SK-N-SH (cell line): ENCODE measurements around the gene NPDC1. TPM values are rescaled to one million over a fixed set of nuclear protein-coding genes. Genes with fewer than 3 reads are reported as not detected.

Source experiments
- CTCF ChIA-PET: fragments of 300-600, 350-600 bp; formaldehyde crosslinking; extraction: SDS; loops from one replicate; lab custom pipeline; 2021; lab: Yijun Ruan, JAX
- POLR2A ChIA-PET: fragments of 350-600 bp; sonication (Branson Sonifier 250); formaldehyde crosslinking; extraction: SDS; loops from one replicate; lab custom pipeline; 2020; ENCODE audit warnings: antibody characterized with exemption, inconsistent platforms; lab: Yijun Ruan, JAX
- DNase-seq: peaks from one replicate; pipeline ENCODE4 v3.0.0; 2012
- H2AFZ ChIP-seq: fragments of 200-600 bp; sonication (generic); 2 replicates; pipeline ENCODE4 v1.8.1; 2016; ENCODE audit warnings: antibody characterized with exemption, mild to moderate bottlenecking, low read depth
- H3F3A ChIP-seq: fragments of 200-600 bp; sonication (generic); replicated peaks from 2 replicates; pipeline ENCODE3; 2016; ENCODE audit warnings: antibody characterized with exemption, mild to moderate bottlenecking; ENCODE audit not compliant: insufficient read depth
- H3K27ac ChIP-seq, 2 experiments: fragments of 200-500 bp in 1 of 2; fragments of 200-600 bp in 1 of 2; sonication (Bioruptor generic) in 1 of 2; sonication (generic), shearing (Covaris generic) in 1 of 2; 2 replicates each; pipeline versions ENCODE4 v1.5.1 to v1.6.1; 2014 to 2016; ENCODE audit warnings: low read depth in 2 of 2, inconsistent platforms in 1 of 2, low read length in 1 of 2, mild to moderate bottlenecking in 1 of 2, mixed read lengths in 1 of 2
- H3K27me3 ChIP-seq: fragments of 200-600 bp; sonication (generic), shearing (Covaris generic); 2 replicates; pipeline ENCODE4 v1.6.1; 2016; ENCODE audit warnings: mixed run types; ENCODE audit not compliant: insufficient read depth
- H3K36me3 ChIP-seq, 2 experiments: fragments of 200-500 bp in 1 of 2; fragments of 200-600 bp in 1 of 2; sonication (Bioruptor generic) in 1 of 2; sonication (generic) in 1 of 2; replicated peaks in 1 of 2; 2 replicates each; pipeline versions ENCODE3 to v1.5.1; 2014 to 2016; ENCODE audit warnings: low read length in 1 of 2, mild to moderate bottlenecking in 1 of 2; ENCODE audit not compliant: insufficient read depth in 2 of 2, control insufficient read depth in 1 of 2
- H3K4me1 ChIP-seq, 2 experiments: fragments of 200-500 bp in 1 of 2; fragments of 200-600 bp in 1 of 2; sonication (Bioruptor generic) in 1 of 2; sonication (generic), shearing (Covaris generic) in 1 of 2; 2 replicates each; pipeline versions ENCODE4 v1.5.1 to v1.6.1; 2014 to 2016; ENCODE audit warnings: low read depth in 1 of 2, low read length in 1 of 2, mixed run types in 1 of 2; ENCODE audit not compliant: insufficient read depth in 2 of 2, control insufficient read depth in 1 of 2
- H3K4me2 ChIP-seq: fragments of 200-600 bp; sonication (generic), shearing (Covaris generic); 2 replicates; pipeline ENCODE4 v1.6.1; 2017; ENCODE audit warnings: mixed run types
- H3K4me3 ChIP-seq, 2 experiments: fragments of 200-500 bp in 1 of 2; fragments of 200-600 bp in 1 of 2; sonication (Bioruptor generic) in 1 of 2; sonication (generic), shearing (Covaris generic) in 1 of 2; 2 replicates each; pipeline versions ENCODE4 v1.5.1 to v1.8.1; 2014 to 2016; ENCODE audit warnings: low read depth in 2 of 2, inconsistent platforms in 1 of 2, low read length in 1 of 2, mild to moderate bottlenecking in 1 of 2, mixed read lengths in 1 of 2, moderate library complexity in 1 of 2
- H3K79me2 ChIP-seq: fragments of 200-600 bp; sonication (generic); 2 replicates; pipeline ENCODE4 v1.8.1; 2017; ENCODE audit warnings: mild to moderate bottlenecking; ENCODE audit not compliant: insufficient read depth
- H3K9ac ChIP-seq: fragments of 200-600 bp; sonication (generic); 2 replicates; pipeline ENCODE4 v1.6.1; 2017; ENCODE audit warnings: mixed run types
- H3K9me2 ChIP-seq: fragments of 200-600 bp; sonication (generic); 2 replicates; pipeline ENCODE4 v1.6.1; 2017; ENCODE audit warnings: mixed run types
- H3K9me3 ChIP-seq: fragments of 200-600 bp; sonication (generic); 2 replicates; pipeline ENCODE4 v1.6.1; 2017; ENCODE audit warnings: mixed run types, mild to moderate bottlenecking, moderate library complexity
- H4K20me1 ChIP-seq: fragments of 200-600 bp; sonication (generic); 2 replicates; pipeline ENCODE4 v1.6.1; 2017; ENCODE audit warnings: mild to moderate bottlenecking, mixed run types; ENCODE audit not compliant: insufficient read depth
- CHD2 ChIP-seq: fragments of 150-350 bp; IDR thresholded peaks from 2 replicates; pipeline ENCODE4 v1.6.1; 2018; ENCODE audit warnings: low read length; ENCODE audit not compliant: partially characterized antibody
- ELF1 ChIP-seq: IDR thresholded peaks from 2 replicates; pipeline ENCODE4 v1.4.0; 2012
- EP300 ChIP-seq, 2 experiments: IDR thresholded peaks; 2 replicates each; pipeline versions ENCODE4 v1.4.0 to v1.6.1; 2012; ENCODE audit warnings: borderline replicate concordance in 1 of 2, low read depth in 1 of 2, low read length in 1 of 2
- FOSL2 ChIP-seq: IDR thresholded peaks from 2 replicates; pipeline ENCODE4 v1.4.0; 2012; ENCODE audit warnings: low read depth, mild to moderate bottlenecking, moderate library complexity, borderline replicate concordance
- GABPA ChIP-seq: IDR thresholded peaks from 2 replicates; pipeline ENCODE4 v1.4.0; 2012; ENCODE audit warnings: low read depth, mild to moderate bottlenecking
- JUND ChIP-seq: IDR thresholded peaks from 2 replicates; pipeline ENCODE4 v1.4.0; 2012
- MEF2A ChIP-seq: IDR thresholded peaks from 2 replicates; pipeline ENCODE4 v1.4.0; 2012; ENCODE audit warnings: low read depth, borderline replicate concordance
- MXI1 ChIP-seq: IDR thresholded peaks from 2 replicates; pipeline ENCODE4 v1.6.1; 2012; ENCODE audit warnings: mild to moderate bottlenecking, low read depth, low read length, improper control_type of control experiment
- NFIC ChIP-seq: IDR thresholded peaks from 2 replicates; pipeline ENCODE4 v1.4.0; 2012; ENCODE audit warnings: borderline replicate concordance
- RCOR1 ChIP-seq: fragments of 150-350 bp; IDR thresholded peaks from 2 replicates; pipeline ENCODE4 v1.6.1; 2017; ENCODE audit warnings: antibody characterized with exemption, low read length
- RFX5 ChIP-seq: IDR thresholded peaks from 2 replicates; pipeline ENCODE4 v1.6.1; 2012; ENCODE audit warnings: mild to moderate bottlenecking, improper control_type of control experiment, low read length
- RXRA ChIP-seq: IDR thresholded peaks from 2 replicates; pipeline ENCODE4 v1.4.0; 2012; ENCODE audit warnings: low read depth, mild to moderate bottlenecking, borderline replicate concordance
- SIN3A ChIP-seq: IDR thresholded peaks from 2 replicates; pipeline ENCODE4 v1.6.1; 2012; ENCODE audit warnings: low read depth, mild to moderate bottlenecking, low read length, moderate library complexity, borderline replicate concordance
- TAF1 ChIP-seq: IDR thresholded peaks from 2 replicates; pipeline ENCODE4 v1.6.1; 2012; ENCODE audit warnings: low read depth, mild to moderate bottlenecking, low read length, moderate library complexity, borderline replicate concordance
- TCF12 ChIP-seq: IDR thresholded peaks from 2 replicates; pipeline ENCODE4 v1.4.0; 2012
- TEAD4 ChIP-seq: IDR thresholded peaks from 2 replicates; pipeline ENCODE4 v1.4.0; 2012; ENCODE audit warnings: mild to moderate bottlenecking, borderline replicate concordance; ENCODE audit not compliant: insufficient read depth
- YY1 ChIP-seq: IDR thresholded peaks from 2 replicates; pipeline ENCODE4 v1.4.0; 2012; ENCODE audit warnings: low read depth, mild to moderate bottlenecking
- WGBS: methylation state at CpG from one replicate; pipeline ENCODE4 v1.1.6; 2017; ENCODE audit warnings: low lambda C conversion rate; 5-methylcytosine and 5-hydroxymethylcytosine counted together
- polyA plus RNA-seq, 3 experiments: library from polyadenylated mRNA; depleted of rRNA; stranded (reverse); fragments of >200 nt; gene quantifications; 2 replicates each; pipeline ENCODE4 v1.2.3, GENCODE V29; 2012
- TF ChIP-seq, protein P1 (sequence below): fragments of 150-350 bp; IDR thresholded peaks from 2 replicates; pipeline ENCODE4 v1.6.1; 2016; ENCODE audit warnings: mild to moderate bottlenecking, low read depth, low read length
- TF ChIP-seq, protein P2 (sequence below): IDR thresholded peaks from 2 replicates; pipeline ENCODE4 v1.6.1; 2012; ENCODE audit warnings: mild to moderate bottlenecking, low read depth, low read length, moderate library complexity
- TF ChIP-seq, protein P3 (sequence below): fragments of 200-600 bp; sonication (generic); IDR thresholded peaks from 2 replicates; pipeline ENCODE4 v1.6.1; 2017; ENCODE audit warnings: antibody characterized with exemption, mild to moderate bottlenecking, moderate library complexity
- TF ChIP-seq, protein P4 (sequence below): IDR thresholded peaks from 2 replicates; pipeline ENCODE4 v1.4.0; 2012; ENCODE audit warnings: low read depth, borderline replicate concordance
- TF ChIP-seq, protein P5 (sequence below): IDR thresholded peaks from 2 replicates; pipeline ENCODE4; 2012

The NPDC1 gene
- polyA plus RNA-seq, 1 of the 3 experiments (the other 2 are of a cell fraction): 48.1 TPM

DNA sequence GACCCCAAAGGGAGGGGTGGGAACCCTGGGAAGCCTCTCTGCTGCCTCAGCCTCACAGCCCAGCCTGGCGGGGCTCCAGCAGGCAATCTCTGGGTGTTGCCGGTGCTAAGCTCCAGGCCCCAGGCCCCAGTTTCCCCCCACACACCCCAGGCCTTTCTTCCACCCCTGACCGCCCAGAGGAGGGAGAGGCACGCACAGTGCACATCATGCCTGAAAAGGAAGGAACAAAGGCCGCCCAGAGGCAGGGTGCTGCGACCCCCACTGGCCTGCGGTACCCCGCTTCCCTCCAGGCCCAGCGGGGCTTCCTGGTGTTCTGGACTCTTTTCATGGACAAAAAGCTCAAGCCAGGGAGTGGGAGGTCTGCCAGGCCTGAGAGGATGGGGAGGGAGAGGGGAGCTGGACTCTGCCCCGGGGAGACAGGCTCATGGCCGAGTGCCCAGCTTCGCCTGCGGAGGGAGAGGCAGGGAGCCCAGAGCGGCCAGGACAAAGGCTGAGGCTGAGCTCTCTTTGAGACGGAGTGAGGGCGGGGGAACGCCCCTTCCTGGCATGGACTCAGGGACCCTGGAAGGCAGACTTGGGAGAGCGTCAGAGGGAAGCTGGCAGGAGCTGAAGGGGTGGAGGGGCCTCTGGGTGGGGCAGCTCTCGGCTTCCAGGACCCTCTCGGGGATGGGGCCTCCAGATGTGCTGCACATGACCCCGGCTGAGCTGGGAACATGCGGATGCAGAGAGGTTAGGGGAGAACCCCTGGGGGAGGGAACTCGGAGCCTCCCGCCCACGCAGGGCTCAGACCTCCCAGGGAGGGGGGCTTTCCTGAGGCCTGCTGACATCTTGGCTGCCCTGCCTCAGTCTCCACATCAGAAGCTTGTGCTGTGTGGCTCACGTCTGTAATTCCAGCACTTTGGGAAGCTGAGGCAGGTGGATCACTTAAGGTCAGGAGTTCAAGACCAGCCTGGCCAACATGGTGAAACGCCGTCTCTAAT lies 9.7 kb upstream of the NPDC1 start:
- no peaks in the 10 kb centered on the region for H3K79me2 ChIP-seq
- H3K4me1 ChIP-seq: peaks cover 0 to 29% of the 10 kb centered on the region in 2 experiments; a peak in 2 of 4 replicates
- H3K9ac ChIP-seq: no peak overlapping the region
- no peaks in the 10 kb centered on the region for H3F3A ChIP-seq
- 32% methylated on average over 19 of the region's 28 CpGs for WGBS
- no peaks in the 10 kb centered on the region for H3K27me3 ChIP-seq
- H4K20me1 ChIP-seq: no peaks in the 10 kb centered on the region
- ChIA-PET CTCF (interaction anchor here (0.9 to 19.8 kb wide), 12 partner anchors 9 to 268 kb away, joined by 3 to 803 read pairs (median 7); partner anchors contain the start of genes NPDC1, RNF224, SAPCD2 and UAP1L1), POLR2A (interaction anchor here (0.6 to 1.8 kb wide), 16 partner anchors 8 to 247 kb away, joined by 3 to 17 read pairs (median 6); partner anchors contain the start of genes CLIC3, DPP7, GRIN1 and NPDC1)
- no peak overlapping the region for H3K4me3 ChIP-seq
- H3K36me3 ChIP-seq: no peaks in the 10 kb centered on the region
- peak; percentile 94 for DNase-seq
- H3K9me3 ChIP-seq: no peaks in the 10 kb centered on the region
- H3K4me2 ChIP-seq: peak overlapping the region; percentile 71; the same call in 1 of the 2 replicates
- peak overlapping the region; percentile 32 to 96; a peak in 3 of 4 replicates for H3K27ac ChIP-seq
- H2AFZ ChIP-seq: no peak overlapping the region
- H3K9me2 ChIP-seq: no peaks in the 10 kb centered on the region
- TF ChIP-seq JUND (no peak), ELF1 (no peak), NFIC (peak; percentile 59), CHD2 (peak; percentile 35), YY1 (no peak), EP300 (IDR thresholded peaks at IDR 0.05; ENCODE audit: borderline replicate concordance in 1 of 2, low read depth in 1 of 2, low read length in 1 of 2) (peak in 1 of 2 experiments; percentile 66; a peak in 2 of 4 replicates), RCOR1 (peak; percentile 10; the same call in 1 of the 2 replicates), FOSL2 (no peak), RXRA (no peak), TEAD4 (no peak), MXI1 (peak; percentile 76), TCF12 (no peak), MEF2A (no peak), RFX5 (no peak), SIN3A (no peak), TAF1 (0 out of 2 replicates have a peak, but pooled peaks have one; percentile 20), GABPA (no peak)
- TF ChIP-seq, protein P1, sequence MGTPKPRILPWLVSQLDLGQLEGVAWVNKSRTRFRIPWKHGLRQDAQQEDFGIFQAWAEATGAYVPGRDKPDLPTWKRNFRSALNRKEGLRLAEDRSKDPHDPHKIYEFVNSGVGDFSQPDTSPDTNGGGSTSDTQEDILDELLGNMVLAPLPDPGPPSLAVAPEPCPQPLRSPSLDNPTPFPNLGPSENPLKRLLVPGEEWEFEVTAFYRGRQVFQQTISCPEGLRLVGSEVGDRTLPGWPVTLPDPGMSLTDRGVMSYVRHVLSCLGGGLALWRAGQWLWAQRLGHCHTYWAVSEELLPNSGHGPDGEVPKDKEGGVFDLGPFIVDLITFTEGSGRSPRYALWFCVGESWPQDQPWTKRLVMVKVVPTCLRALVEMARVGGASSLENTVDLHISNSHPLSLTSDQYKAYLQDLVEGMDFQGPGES: no peak
- TF ChIP-seq, protein P2, sequence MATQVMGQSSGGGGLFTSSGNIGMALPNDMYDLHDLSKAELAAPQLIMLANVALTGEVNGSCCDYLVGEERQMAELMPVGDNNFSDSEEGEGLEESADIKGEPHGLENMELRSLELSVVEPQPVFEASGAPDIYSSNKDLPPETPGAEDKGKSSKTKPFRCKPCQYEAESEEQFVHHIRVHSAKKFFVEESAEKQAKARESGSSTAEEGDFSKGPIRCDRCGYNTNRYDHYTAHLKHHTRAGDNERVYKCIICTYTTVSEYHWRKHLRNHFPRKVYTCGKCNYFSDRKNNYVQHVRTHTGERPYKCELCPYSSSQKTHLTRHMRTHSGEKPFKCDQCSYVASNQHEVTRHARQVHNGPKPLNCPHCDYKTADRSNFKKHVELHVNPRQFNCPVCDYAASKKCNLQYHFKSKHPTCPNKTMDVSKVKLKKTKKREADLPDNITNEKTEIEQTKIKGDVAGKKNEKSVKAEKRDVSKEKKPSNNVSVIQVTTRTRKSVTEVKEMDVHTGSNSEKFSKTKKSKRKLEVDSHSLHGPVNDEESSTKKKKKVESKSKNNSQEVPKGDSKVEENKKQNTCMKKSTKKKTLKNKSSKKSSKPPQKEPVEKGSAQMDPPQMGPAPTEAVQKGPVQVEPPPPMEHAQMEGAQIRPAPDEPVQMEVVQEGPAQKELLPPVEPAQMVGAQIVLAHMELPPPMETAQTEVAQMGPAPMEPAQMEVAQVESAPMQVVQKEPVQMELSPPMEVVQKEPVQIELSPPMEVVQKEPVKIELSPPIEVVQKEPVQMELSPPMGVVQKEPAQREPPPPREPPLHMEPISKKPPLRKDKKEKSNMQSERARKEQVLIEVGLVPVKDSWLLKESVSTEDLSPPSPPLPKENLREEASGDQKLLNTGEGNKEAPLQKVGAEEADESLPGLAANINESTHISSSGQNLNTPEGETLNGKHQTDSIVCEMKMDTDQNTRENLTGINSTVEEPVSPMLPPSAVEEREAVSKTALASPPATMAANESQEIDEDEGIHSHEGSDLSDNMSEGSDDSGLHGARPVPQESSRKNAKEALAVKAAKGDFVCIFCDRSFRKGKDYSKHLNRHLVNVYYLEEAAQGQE: no peak
- TF ChIP-seq, protein P3, sequence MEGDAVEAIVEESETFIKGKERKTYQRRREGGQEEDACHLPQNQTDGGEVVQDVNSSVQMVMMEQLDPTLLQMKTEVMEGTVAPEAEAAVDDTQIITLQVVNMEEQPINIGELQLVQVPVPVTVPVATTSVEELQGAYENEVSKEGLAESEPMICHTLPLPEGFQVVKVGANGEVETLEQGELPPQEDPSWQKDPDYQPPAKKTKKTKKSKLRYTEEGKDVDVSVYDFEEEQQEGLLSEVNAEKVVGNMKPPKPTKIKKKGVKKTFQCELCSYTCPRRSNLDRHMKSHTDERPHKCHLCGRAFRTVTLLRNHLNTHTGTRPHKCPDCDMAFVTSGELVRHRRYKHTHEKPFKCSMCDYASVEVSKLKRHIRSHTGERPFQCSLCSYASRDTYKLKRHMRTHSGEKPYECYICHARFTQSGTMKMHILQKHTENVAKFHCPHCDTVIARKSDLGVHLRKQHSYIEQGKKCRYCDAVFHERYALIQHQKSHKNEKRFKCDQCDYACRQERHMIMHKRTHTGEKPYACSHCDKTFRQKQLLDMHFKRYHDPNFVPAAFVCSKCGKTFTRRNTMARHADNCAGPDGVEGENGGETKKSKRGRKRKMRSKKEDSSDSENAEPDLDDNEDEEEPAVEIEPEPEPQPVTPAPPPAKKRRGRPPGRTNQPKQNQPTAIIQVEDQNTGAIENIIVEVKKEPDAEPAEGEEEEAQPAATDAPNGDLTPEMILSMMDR: no peak
- TF ChIP-seq, protein P4, sequence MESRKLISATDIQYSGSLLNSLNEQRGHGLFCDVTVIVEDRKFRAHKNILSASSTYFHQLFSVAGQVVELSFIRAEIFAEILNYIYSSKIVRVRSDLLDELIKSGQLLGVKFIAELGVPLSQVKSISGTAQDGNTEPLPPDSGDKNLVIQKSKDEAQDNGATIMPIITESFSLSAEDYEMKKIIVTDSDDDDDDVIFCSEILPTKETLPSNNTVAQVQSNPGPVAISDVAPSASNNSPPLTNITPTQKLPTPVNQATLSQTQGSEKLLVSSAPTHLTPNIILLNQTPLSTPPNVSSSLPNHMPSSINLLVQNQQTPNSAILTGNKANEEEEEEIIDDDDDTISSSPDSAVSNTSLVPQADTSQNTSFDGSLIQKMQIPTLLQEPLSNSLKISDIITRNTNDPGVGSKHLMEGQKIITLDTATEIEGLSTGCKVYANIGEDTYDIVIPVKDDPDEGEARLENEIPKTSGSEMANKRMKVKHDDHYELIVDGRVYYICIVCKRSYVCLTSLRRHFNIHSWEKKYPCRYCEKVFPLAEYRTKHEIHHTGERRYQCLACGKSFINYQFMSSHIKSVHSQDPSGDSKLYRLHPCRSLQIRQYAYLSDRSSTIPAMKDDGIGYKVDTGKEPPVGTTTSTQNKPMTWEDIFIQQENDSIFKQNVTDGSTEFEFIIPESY: no peak
- TF ChIP-seq, protein P5, sequence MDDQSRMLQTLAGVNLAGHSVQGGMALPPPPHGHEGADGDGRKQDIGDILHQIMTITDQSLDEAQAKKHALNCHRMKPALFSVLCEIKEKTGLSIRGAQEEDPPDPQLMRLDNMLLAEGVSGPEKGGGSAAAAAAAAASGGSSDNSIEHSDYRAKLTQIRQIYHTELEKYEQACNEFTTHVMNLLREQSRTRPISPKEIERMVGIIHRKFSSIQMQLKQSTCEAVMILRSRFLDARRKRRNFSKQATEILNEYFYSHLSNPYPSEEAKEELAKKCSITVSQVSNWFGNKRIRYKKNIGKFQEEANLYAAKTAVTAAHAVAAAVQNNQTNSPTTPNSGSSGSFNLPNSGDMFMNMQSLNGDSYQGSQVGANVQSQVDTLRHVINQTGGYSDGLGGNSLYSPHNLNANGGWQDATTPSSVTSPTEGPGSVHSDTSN: no peak
